A673 (cell line): ENCODE results near the gene RBM15.

Experiments used
- CTCF ChIP-seq: fragments of 300-800, 200-600 bp; sonication (generic); conservative IDR thresholded peaks from 2 replicates; pipeline ENCODE4 v1.5.1; 2017; ENCODE audit warnings: low read depth, mild to moderate bottlenecking, antibody characterized with exemption, low read length, moderate library complexity, mixed read lengths
- EZH2 ChIP-seq: fragments of 200-600 bp; sonication (generic); IDR thresholded peaks from 2 replicates; pipeline ENCODE4 v1.6.1; 2017; ENCODE audit warnings: borderline replicate concordance, low read depth, mild to moderate bottlenecking, mixed read lengths, antibody characterized with exemption, low read length; ENCODE audit not compliant: poor library complexity, severe bottlenecking

- TF ChIP-seq CTCF, result no peak
- TF ChIP-seq EZH2, result no peak
Observed at GRCh38 chr1:110355321-110355720, 16.1 kb downstream of the RBM15 start.
